HG02938 (cell line): Measurements from ENCODE around the gene RP2.
A peak's percentile ranks its signal among the peaks of the same experiment; 100 is the strongest.

Experiments used
- ATAC-seq: cut with Tn5 transposase; IDR thresholded peaks from one replicate; pipeline ENCODE4 v1.9.1; 2021; ENCODE audit warnings: mild to moderate bottlenecking, moderate library complexity; ENCODE audit not compliant: unreplicated experiment

The RP2 gene

GRCh38 chrX:46836701-46837557 is at the start of gene RP2:
Gene RP2 (plus strand): TSS chrX:46837043. CDS start chrX:46837101, 58 bp downstream.
- ATAC-seq = peak; percentile 94

GRCh38 chrX:46788902-46789301 is 47.9 kb upstream of the RP2 start:
- no peak for ATAC-seq

GRCh38 chrX:46791927-46792809 is 44.7 kb upstream of the RP2 start:
- no peak for ATAC-seq

GRCh38 chrX:46792810-46793188 is 44.0 kb upstream of the RP2 start:
- ATAC-seq = no peak

GRCh38 chrX:46793386-46794143 is 43.3 kb upstream of the RP2 start:
- ATAC-seq = no peak

- ATAC-seq = no peak
Observed at GRCh38 chrX:46796574-46797191, 40.2 kb upstream of the RP2 start.

GRCh38 chrX:46803140-46803539 is 33.7 kb upstream of the RP2 start:
- no peak for ATAC-seq

GRCh38 chrX:46805270-46805669 is 31.6 kb upstream of the RP2 start:
- no peak for ATAC-seq

GRCh38 chrX:46811121-46811520 is 25.7 kb upstream of the RP2 start:
- no peak for ATAC-seq

GRCh38 chrX:46812445-46812844 is 24.4 kb upstream of the RP2 start:
- ATAC-seq = no peak

GRCh38 chrX:46814966-46815365 is 21.9 kb upstream of the RP2 start:
- ATAC-seq = no peak

- no peak for ATAC-seq
Observed at GRCh38 chrX:46819136-46819535, 17.7 kb upstream of the RP2 start.

- no peak for ATAC-seq
Observed at GRCh38 chrX:46820391-46821100, 16.3 kb upstream of the RP2 start.

- ATAC-seq = no peak
Observed at GRCh38 chrX:46823481-46823880, 13.4 kb upstream of the RP2 start.

- ATAC-seq = no peak
Observed at GRCh38 chrX:46831765-46832327, 5.0 kb upstream of the RP2 start.

GRCh38 chrX:46837558-46838485 is 979 bp downstream of the RP2 start:
- peak; percentile 38 for ATAC-seq

- ATAC-seq = no peak
Observed at GRCh38 chrX:46838486-46838870, 1.6 kb downstream of the RP2 start.

GRCh38 chrX:46838974-46839480 is 2.2 kb downstream of the RP2 start:
- no peak for ATAC-seq

- ATAC-seq = no peak
Observed at GRCh38 chrX:46840946-46841345, 4.1 kb downstream of the RP2 start.
